Liver (tissue), 9 donors: ENCODE results near the gene OR11L1. TPM values are rescaled to one million over a fixed set of nuclear protein-coding genes. Genes with fewer than 3 reads are reported as not detected.

Source experiments
- DNase-seq: peaks from one replicate; pipeline ENCODE4 v3.0.0-alpha.2; 2017; ENCODE audit warnings: low spot score
- H3K27ac ChIP-seq, 2 donors: one replicate each; pipeline ENCODE4 v1.7.0; 2013; ENCODE audit warnings: inconsistent platforms in 2 of 2, low read length in 2 of 2, control low read depth in 1 of 2, low read depth in 1 of 2, mild to moderate bottlenecking in 1 of 2
- H3K27me3 ChIP-seq, 4 donors: one replicate each; pipeline versions ENCODE4 v1.6.1 to v1.7.0; 2013; ENCODE audit warnings: low read length in 3 of 4, inconsistent platforms in 1 of 4, mild to moderate bottlenecking in 1 of 4, moderate library complexity in 1 of 4; ENCODE audit not compliant: control insufficient read depth in 4 of 4, insufficient read depth in 4 of 4
- H3K36me3 ChIP-seq, 4 donors: one replicate each; pipeline versions ENCODE4 v1.6.1 to v1.7.0; 2013; ENCODE audit warnings: low read length in 3 of 4, mild to moderate bottlenecking in 3 of 4, low read depth in 1 of 4, moderate library complexity in 1 of 4; ENCODE audit not compliant: control insufficient read depth in 4 of 4, insufficient read depth in 3 of 4
- H3K4me1 ChIP-seq, 4 donors: one replicate each; pipeline versions ENCODE4 v1.6.1 to v1.7.0; 2013; ENCODE audit warnings: low read length in 3 of 4, mild to moderate bottlenecking in 3 of 4, moderate library complexity in 1 of 4; ENCODE audit not compliant: control insufficient read depth in 4 of 4, insufficient read depth in 4 of 4
- H3K4me3 ChIP-seq, 3 donors: one replicate each; pipeline versions ENCODE4 v1.6.1 to v1.7.0; 2013; ENCODE audit warnings: low read length in 3 of 3, control low read depth in 1 of 3, low read depth in 1 of 3, mild to moderate bottlenecking in 1 of 3
- H3K9ac ChIP-seq, 2 donors: one replicate each; pipeline ENCODE4 v1.7.0; 2013; ENCODE audit warnings: low read length in 2 of 2, mild to moderate bottlenecking in 2 of 2, moderate library complexity in 2 of 2, control low read depth in 1 of 2, low read depth in 1 of 2
- H3K9me3 ChIP-seq, 4 donors: one replicate each; pipeline versions ENCODE4 v1.6.1 to v1.7.0; 2013; ENCODE audit warnings: low read length in 3 of 4; ENCODE audit not compliant: control insufficient read depth in 4 of 4
- ATF3 ChIP-seq: IDR thresholded peaks from 2 replicates; pipeline ENCODE4 v1.6.1; 2016; ENCODE audit warnings: antibody characterized with exemption
- FOXA1 ChIP-seq: IDR thresholded peaks from 2 replicates; pipeline ENCODE4 v1.6.1; 2016; ENCODE audit warnings: antibody characterized with exemption
- FOXA2 ChIP-seq: IDR thresholded peaks from 2 replicates; pipeline ENCODE4 v1.6.1; 2016; ENCODE audit warnings: antibody characterized with exemption
- GABPA ChIP-seq, 2 donors: IDR thresholded peaks in 1 of 2; conservative IDR thresholded peaks in 1 of 2; 2 replicates each; pipeline ENCODE4 v1.6.1; 2016; ENCODE audit warnings: antibody characterized with exemption in 2 of 2, mild to moderate bottlenecking in 1 of 2, moderate library complexity in 1 of 2
- HNF4A ChIP-seq, 2 donors: conservative IDR thresholded peaks; 2 replicates each; pipeline ENCODE4 v1.6.1; 2016; ENCODE audit warnings: antibody characterized with exemption in 2 of 2, mild to moderate bottlenecking in 2 of 2
- HNF4G ChIP-seq: IDR thresholded peaks from 2 replicates; pipeline ENCODE4 v1.6.1; 2016; ENCODE audit warnings: antibody characterized with exemption
- JUND ChIP-seq, 2 donors: IDR thresholded peaks; 2 replicates each; pipeline ENCODE4 v1.6.1; 2016; ENCODE audit warnings: antibody characterized with exemption in 2 of 2
- MAX ChIP-seq: IDR thresholded peaks from 2 replicates; pipeline ENCODE4 v1.6.1; 2016; ENCODE audit warnings: antibody characterized with exemption
- NR2F2 ChIP-seq: IDR thresholded peaks from 2 replicates; pipeline ENCODE4 v1.6.1; 2016; ENCODE audit warnings: antibody characterized with exemption
- RAD21 ChIP-seq, 2 donors: IDR thresholded peaks; 2 replicates each; pipeline ENCODE4 v1.6.1; 2016; ENCODE audit warnings: antibody characterized with exemption in 2 of 2, mild to moderate bottlenecking in 2 of 2
- REST ChIP-seq: IDR thresholded peaks from 2 replicates; pipeline ENCODE4 v1.6.1; 2016; ENCODE audit warnings: antibody characterized with exemption, mild to moderate bottlenecking
- SP1 ChIP-seq: IDR thresholded peaks from 2 replicates; pipeline ENCODE4 v1.6.1; 2018; ENCODE audit warnings: antibody characterized with exemption, mild to moderate bottlenecking
- TAF1 ChIP-seq: conservative IDR thresholded peaks from 2 replicates; pipeline ENCODE4 v1.6.1; 2016; ENCODE audit warnings: antibody characterized with exemption, mild to moderate bottlenecking
- YY1 ChIP-seq: IDR thresholded peaks from 2 replicates; pipeline ENCODE4 v1.6.1; 2016; ENCODE audit warnings: antibody characterized with exemption, mild to moderate bottlenecking
- ZBTB33 ChIP-seq: IDR thresholded peaks from 2 replicates; pipeline ENCODE4 v1.6.1; 2016; ENCODE audit warnings: antibody characterized with exemption
- WGBS: extraction: QIAGEN DNeasy Blood & Tissue Kit; methylation state at CpG from one replicate; pipeline ENCODE4 v1.1.7; 2013; 5-methylcytosine and 5-hydroxymethylcytosine counted together
- polyA plus RNA-seq, 2 donors: library from polyadenylated mRNA; stranded (reverse) in 1 of 2; unstranded in 1 of 2; fragments of 200-250 nt in 1 of 2; fragments of >200 nt in 1 of 2; fragmentation: Nextera tagmentation in 1 of 2; extraction: Ambion mirVana in 1 of 2; gene quantifications; one replicate each; pipeline versions ENCODE4 v1.2.1 to v1.2.3, GENCODE V29; 2013 to 2015
- total RNA-seq, 2 donors: library from RNA; depleted of rRNA; stranded (reverse); fragments of >200 nt; gene quantifications; one replicate each; pipeline ENCODE4 v1.2.3, GENCODE V29; 2014
- TF ChIP-seq, protein P1 (sequence below): fragments of 150-350 bp; IDR thresholded peaks from 2 replicates; pipeline ENCODE4 v1.5.1; 2017; ENCODE audit warnings: improper control_type of control experiment, low read depth, low read length; ENCODE audit not compliant: missing input control
- donor health status: healthy.
- donor health status: healthy.
- donor health status: healthy.
- donor health status: healthy.
- donor health status: healthy.

The OR11L1 gene
- total and polyA plus RNA-seq, 4 donors: not detected

DNA sequence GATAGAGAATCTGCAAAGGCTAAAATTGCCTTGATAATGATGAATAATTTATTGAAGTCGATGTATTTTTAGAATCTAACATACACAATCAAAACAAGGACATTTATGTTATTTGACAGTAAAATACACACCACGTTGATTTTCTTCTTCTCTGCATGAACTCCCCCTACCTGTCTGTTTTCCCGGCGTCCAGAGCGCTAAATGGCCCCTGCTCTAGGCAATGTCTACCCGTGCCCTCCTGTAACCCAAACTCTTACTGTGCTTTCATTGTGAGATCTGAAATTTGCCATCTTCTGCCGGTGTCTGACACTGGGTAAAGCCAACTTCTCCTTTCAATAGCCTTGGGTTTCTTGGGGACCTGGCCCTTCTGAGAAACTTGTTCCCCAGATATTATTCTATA, 6.7 kb upstream of the OR11L1 start (continued):
- no peak for TF ChIP-seq REST
- TF ChIP-seq RAD21 (IDR thresholded peaks at IDR 0.05): no peak
- no peak for TF ChIP-seq ATF3
- TF ChIP-seq GABPA (IDR thresholded peaks at IDR 0.05 in 1 of 2, conservative IDR thresholded peaks at IDR 0.05 in 1 of 2): no peak
- no peak for TF ChIP-seq FOXA2
- no peak for TF ChIP-seq SP1

GRCh38 chr1:247845693-247846017, 4.0 kb upstream of the OR11L1 start:
- Histone ChIP-seq H3K27ac (no peak overlapping the region), H3K9me3 (no peaks in the 10 kb centered on the region), H3K27me3 (no peaks in the 10 kb centered on the region), H3K9ac (no peak overlapping the region), H3K4me3 (no peak overlapping the region), H3K36me3 (no peaks in the 10 kb centered on the region), H3K4me1 (no peaks in the 10 kb centered on the region)
- WGBS: 58% methylated on average over 5 of the region's 5 CpGs
- TF ChIP-seq HNF4A (conservative IDR thresholded peaks at IDR 0.05) (no peak), NR2F2 (no peak), TAF1 (no peak), MAX (no peak), JUND (IDR thresholded peaks at IDR 0.05) (no peak), HNF4G (no peak)
- TF ChIP-seq, protein P1, sequence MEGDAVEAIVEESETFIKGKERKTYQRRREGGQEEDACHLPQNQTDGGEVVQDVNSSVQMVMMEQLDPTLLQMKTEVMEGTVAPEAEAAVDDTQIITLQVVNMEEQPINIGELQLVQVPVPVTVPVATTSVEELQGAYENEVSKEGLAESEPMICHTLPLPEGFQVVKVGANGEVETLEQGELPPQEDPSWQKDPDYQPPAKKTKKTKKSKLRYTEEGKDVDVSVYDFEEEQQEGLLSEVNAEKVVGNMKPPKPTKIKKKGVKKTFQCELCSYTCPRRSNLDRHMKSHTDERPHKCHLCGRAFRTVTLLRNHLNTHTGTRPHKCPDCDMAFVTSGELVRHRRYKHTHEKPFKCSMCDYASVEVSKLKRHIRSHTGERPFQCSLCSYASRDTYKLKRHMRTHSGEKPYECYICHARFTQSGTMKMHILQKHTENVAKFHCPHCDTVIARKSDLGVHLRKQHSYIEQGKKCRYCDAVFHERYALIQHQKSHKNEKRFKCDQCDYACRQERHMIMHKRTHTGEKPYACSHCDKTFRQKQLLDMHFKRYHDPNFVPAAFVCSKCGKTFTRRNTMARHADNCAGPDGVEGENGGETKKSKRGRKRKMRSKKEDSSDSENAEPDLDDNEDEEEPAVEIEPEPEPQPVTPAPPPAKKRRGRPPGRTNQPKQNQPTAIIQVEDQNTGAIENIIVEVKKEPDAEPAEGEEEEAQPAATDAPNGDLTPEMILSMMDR: no peak
- no peak for DNase-seq

- no peaks in the 10 kb centered on the region for H3K27me3 ChIP-seq
- no peak overlapping the region for H3K9ac ChIP-seq
- H3K4me3 ChIP-seq: no peak overlapping the region
- DNase-seq: no peak
- no peak overlapping the region for H3K27ac ChIP-seq
- WGBS: 65% methylated on average over 12 of the region's 12 CpGs
- no peaks in the 10 kb centered on the region for H3K4me1 ChIP-seq
- H3K9me3 ChIP-seq: no peaks in the 10 kb centered on the region
- H3K36me3 ChIP-seq: no peaks in the 10 kb centered on the region
- TF ChIP-seq SP1 (no peak), GABPA (IDR thresholded peaks at IDR 0.05 in 1 of 2, conservative IDR thresholded peaks at IDR 0.05 in 1 of 2) (no peak), FOXA2 (no peak), FOXA1 (no peak), RAD21 (IDR thresholded peaks at IDR 0.05) (no peak), MAX (no peak), YY1 (no peak), ATF3 (no peak), JUND (IDR thresholded peaks at IDR 0.05) (no peak), ZBTB33 (no peak), REST (no peak)
Measured at GRCh38 chr1:247845011-247845692, 3.5 kb upstream of the OR11L1 start.
